Mononuclear cell (primary cell): ENCODE measurements around the gene CXCL3. TPM values are rescaled to one million over a fixed set of nuclear protein-coding genes. Genes with fewer than 3 reads are reported as not detected.

ENCODE experiments used
- H3K27me3 ChIP-seq: 2 replicates; pipeline ENCODE4 v1.6.0; 2011; ENCODE audit warnings: low read length, control low read depth; ENCODE audit not compliant: insufficient read depth
- H3K4me1 ChIP-seq: 2 replicates; pipeline ENCODE4 v1.5.1; 2011; ENCODE audit warnings: mild to moderate bottlenecking, low read length, control low read depth; ENCODE audit not compliant: insufficient read depth
- H3K4me3 ChIP-seq: 2 replicates; pipeline ENCODE4 v1.5.1; 2011; ENCODE audit warnings: mild to moderate bottlenecking, low read length, moderate library complexity
- H3K9me3 ChIP-seq: 2 replicates; pipeline ENCODE4 v1.5.1; 2011; ENCODE audit warnings: low read depth, mild to moderate bottlenecking, control low read depth, low read length
- total RNA-seq: library from RNA; depleted of rRNA; stranded (reverse); fragments of >200 nt; gene quantifications from one replicate; pipeline ENCODE4 v1.2.3, GENCODE V29; 2012

The CXCL3 gene
- total RNA-seq, 1 donor = 46.6 TPM

GRCh38 chr4:74059161-74059829, 20.8 kb upstream of the CXCL3 start:
- H3K27me3 ChIP-seq = no peaks in the 10 kb centered on the region
- no peaks in the 10 kb centered on the region for H3K4me1 ChIP-seq
- H3K4me3 ChIP-seq = no peak overlapping the region
- H3K9me3 ChIP-seq = no peaks in the 10 kb centered on the region

GRCh38 chr4:74058048-74058651, 19.7 kb upstream of the CXCL3 start:
- Histone ChIP-seq H3K4me3 (no peak overlapping the region), H3K27me3 (no peaks in the 10 kb centered on the region), H3K4me1 (no peaks in the 10 kb centered on the region), H3K9me3 (no peaks in the 10 kb centered on the region)

- H3K4me3 ChIP-seq = no peak overlapping the region
- no peaks in the 10 kb centered on the region for H3K9me3 ChIP-seq
- no peaks in the 10 kb centered on the region for H3K27me3 ChIP-seq
- H3K4me1 ChIP-seq = no peaks in the 10 kb centered on the region
Measured at GRCh38 chr4:74057588-74057987, 19.1 kb upstream of the CXCL3 start.

GRCh38 chr4:74056858-74057562, 18.5 kb upstream of the CXCL3 start:
- Histone ChIP-seq H3K9me3 (no peaks in the 10 kb centered on the region), H3K4me1 (no peaks in the 10 kb centered on the region), H3K4me3 (no peak overlapping the region), H3K27me3 (no peaks in the 10 kb centered on the region)

- no peaks in the 10 kb centered on the region for H3K27me3 ChIP-seq
- H3K4me3 ChIP-seq = no peak overlapping the region
- H3K9me3 ChIP-seq = no peaks in the 10 kb centered on the region
- no peaks in the 10 kb centered on the region for H3K4me1 ChIP-seq
Measured at GRCh38 chr4:74056114-74056857, 17.8 kb upstream of the CXCL3 start.

GRCh38 chr4:74055498-74055897, 17.0 kb upstream of the CXCL3 start:
- H3K4me1 ChIP-seq = no peaks in the 10 kb centered on the region
- no peaks in the 10 kb centered on the region for H3K9me3 ChIP-seq
- H3K27me3 ChIP-seq = no peaks in the 10 kb centered on the region
- H3K4me3 ChIP-seq = no peak overlapping the region

- Histone ChIP-seq H3K9me3 (no peaks in the 10 kb centered on the region), H3K4me1 (no peaks in the 10 kb centered on the region), H3K4me3 (no peak overlapping the region), H3K27me3 (no peaks in the 10 kb centered on the region)
Measured at GRCh38 chr4:74055096-74055495, 16.6 kb upstream of the CXCL3 start.

- Histone ChIP-seq H3K27me3 (no peaks in the 10 kb centered on the region), H3K9me3 (no peaks in the 10 kb centered on the region), H3K4me1 (no peaks in the 10 kb centered on the region), H3K4me3 (no peak overlapping the region)
Measured at GRCh38 chr4:74054483-74055047, 16.1 kb upstream of the CXCL3 start.

- no peaks in the 10 kb centered on the region for H3K9me3 ChIP-seq
- no peaks in the 10 kb centered on the region for H3K27me3 ChIP-seq
- no peak overlapping the region for H3K4me3 ChIP-seq
- H3K4me1 ChIP-seq = peaks cover 13% of the 10 kb centered on the region
Measured at GRCh38 chr4:74047152-74047551, 8.7 kb upstream of the CXCL3 start.

GRCh38 chr4:74045772-74046171, 7.3 kb upstream of the CXCL3 start:
- peaks cover 13% of the 10 kb centered on the region for H3K4me1 ChIP-seq
- no peaks in the 10 kb centered on the region for H3K27me3 ChIP-seq
- no peaks in the 10 kb centered on the region for H3K9me3 ChIP-seq
- no peak overlapping the region for H3K4me3 ChIP-seq

GRCh38 chr4:74045247-74045646, 6.8 kb upstream of the CXCL3 start:
- Histone ChIP-seq H3K27me3 (peaks cover 5% of the 10 kb centered on the region), H3K9me3 (no peaks in the 10 kb centered on the region), H3K4me1 (peaks cover 13% of the 10 kb centered on the region), H3K4me3 (no peak overlapping the region)

- no peaks in the 10 kb centered on the region for H3K9me3 ChIP-seq
- H3K4me3 ChIP-seq = no peak overlapping the region
- H3K4me1 ChIP-seq = peaks cover 13% of the 10 kb centered on the region
- H3K27me3 ChIP-seq = peaks cover 10% of the 10 kb centered on the region
Measured at GRCh38 chr4:74044677-74045076, 6.2 kb upstream of the CXCL3 start.

GRCh38 chr4:74042681-74043080, 4.2 kb upstream of the CXCL3 start:
- Histone ChIP-seq H3K27me3 (peaks cover 21% of the 10 kb centered on the region), H3K9me3 (no peaks in the 10 kb centered on the region), H3K4me1 (peaks cover 28% of the 10 kb centered on the region), H3K4me3 (no peak overlapping the region)

GRCh38 chr4:74041418-74041817, 2.9 kb upstream of the CXCL3 start:
- H3K4me3 ChIP-seq = no peak overlapping the region
- peaks cover 28% of the 10 kb centered on the region for H3K4me1 ChIP-seq

GRCh38 chr4:74039315-74039763, 850 bp upstream of the CXCL3 start:
- Histone ChIP-seq H3K4me3 (peak overlapping the region; percentile 51), H3K4me1 (peaks cover 26% of the 10 kb centered on the region), H3K9me3 (no peaks in the 10 kb centered on the region), H3K27me3 (peaks cover 31% of the 10 kb centered on the region)

More at GRCh38 chr4:74041418-74041817, 2.9 kb upstream of the CXCL3 start:
- H3K9me3 ChIP-seq = no peaks in the 10 kb centered on the region
- peaks cover 29% of the 10 kb centered on the region for H3K27me3 ChIP-seq
